GM19035 (cell line): ENCODE measurements around the gene MBOAT2.
"Not testable (repeated sequence)": the region's sequence is repeated elsewhere in the genome, so short reads cannot be mapped to it uniquely, and the experiment has no call there.

Experiments
- ATAC-seq: cut with Tn5 transposase; IDR thresholded peaks from one replicate; pipeline ENCODE4 v1.9.1; 2021; ENCODE audit not compliant: unreplicated experiment

Gene MBOAT2

GRCh38 chr2:8962890-8963289, 40.6 kb downstream of the MBOAT2 start:
- ATAC-seq = no peak

GRCh38 chr2:8957628-8958027, 45.9 kb downstream of the MBOAT2 start:
- ATAC-seq = no peak

GRCh38 chr2:8956774-8957173, 46.7 kb downstream of the MBOAT2 start:
- no peak for ATAC-seq

GRCh38 chr2:8954990-8955389, 48.5 kb downstream of the MBOAT2 start:
- no peak for ATAC-seq

- ATAC-seq = no peak
Measured at GRCh38 chr2:8953525-8953924, 50.0 kb downstream of the MBOAT2 start.

- ATAC-seq = no peak
Measured at GRCh38 chr2:8939486-8940114, 63.9 kb downstream of the MBOAT2 start.

- ATAC-seq = no peak
Measured at GRCh38 chr2:8938384-8938783, 65.1 kb downstream of the MBOAT2 start.

- ATAC-seq = no peak
Measured at GRCh38 chr2:8935982-8936381, 67.5 kb downstream of the MBOAT2 start.

- ATAC-seq = no peak
Measured at GRCh38 chr2:8934338-8934737, 69.1 kb downstream of the MBOAT2 start.

GRCh38 chr2:8932702-8933101, 70.8 kb downstream of the MBOAT2 start:
- no peak for ATAC-seq

GRCh38 chr2:8930185-8930584, 73.3 kb downstream of the MBOAT2 start:
- not testable (repeated sequence) for ATAC-seq

- no peak for ATAC-seq
Measured at GRCh38 chr2:8929128-8929527, 74.4 kb downstream of the MBOAT2 start.

GRCh38 chr2:8927510-8928455, 75.7 kb downstream of the MBOAT2 start:
- ATAC-seq = no peak

- no peak for ATAC-seq
Measured at GRCh38 chr2:8926356-8926755, 77.1 kb downstream of the MBOAT2 start.

- ATAC-seq = no peak
Measured at GRCh38 chr2:8925411-8925810, 78.1 kb downstream of the MBOAT2 start.

GRCh38 chr2:8923183-8923582, 80.3 kb downstream of the MBOAT2 start:
- no peak for ATAC-seq

GRCh38 chr2:8922431-8922830, 81.1 kb downstream of the MBOAT2 start:
- no peak for ATAC-seq

- no peak for ATAC-seq
Measured at GRCh38 chr2:8918412-8918811, 85.1 kb downstream of the MBOAT2 start.

GRCh38 chr2:8915941-8916340, 87.5 kb downstream of the MBOAT2 start:
- no peak for ATAC-seq

- not testable (repeated sequence) for ATAC-seq
Measured at GRCh38 chr2:8913767-8914166, 89.7 kb downstream of the MBOAT2 start.

GRCh38 chr2:8907764-8908288, 95.7 kb downstream of the MBOAT2 start:
- no peak for ATAC-seq

GRCh38 chr2:8903924-8904323, 99.6 kb downstream of the MBOAT2 start:
- ATAC-seq = not testable (repeated sequence)
